MM.1S (cell line): ENCODE measurements around the gene TMUB2.
A peak's percentile ranks its signal among the peaks of the same experiment; 100 is the strongest.

Source experiments
- DNase-seq: peaks from one replicate; pipeline ENCODE4 v3.0.0-alpha.2; 2015
- H2AFZ ChIP-seq: fragments of 300-600 bp; sonication (generic); 2 replicates; pipeline ENCODE4 v1.6.0; 2016; ENCODE audit warnings: antibody characterized with exemption, low read length
- H3F3A ChIP-seq: fragments of 300-600 bp; sonication (generic); 2 replicates; pipeline ENCODE4 v1.6.1; 2016; ENCODE audit warnings: mild to moderate bottlenecking, antibody characterized with exemption, low read length, moderate library complexity, mixed read lengths; ENCODE audit not compliant: insufficient read depth
- H3K27ac ChIP-seq: fragments of 300-600 bp; sonication (generic); 2 replicates; pipeline ENCODE4 v1.5.1; 2016; ENCODE audit warnings: mild to moderate bottlenecking, low read length
- H3K27me3 ChIP-seq: fragments of 300-600 bp; sonication (generic); replicated peaks from 2 replicates; pipeline ENCODE4 v1.6.0; 2016; ENCODE audit warnings: low read length; ENCODE audit not compliant: insufficient read depth
- H3K36me3 ChIP-seq: fragments of 300-600 bp; sonication (generic); replicated peaks from 2 replicates; pipeline ENCODE4 v1.6.1; 2016; ENCODE audit warnings: mild to moderate bottlenecking, low read length, mixed read lengths; ENCODE audit not compliant: insufficient read depth
- H3K4me1 ChIP-seq: fragments of 300-600 bp; sonication (generic); 2 replicates; pipeline ENCODE4 v1.6.1; 2016; ENCODE audit warnings: low read length, mixed read lengths
- H3K4me2 ChIP-seq: fragments of 300-600 bp; sonication (generic); 2 replicates; pipeline ENCODE4 v1.6.0; 2016; ENCODE audit warnings: low read depth, low read length
- H3K4me3 ChIP-seq: fragments of 300-600 bp; sonication (generic); 2 replicates; pipeline ENCODE4 v1.5.1; 2016; ENCODE audit warnings: low read length, mixed read lengths
- H3K79me2 ChIP-seq: fragments of 300-600 bp; sonication (generic); 2 replicates; pipeline ENCODE4 v1.6.1; 2016; ENCODE audit warnings: mixed run types, low read length, mixed read lengths
- H3K9ac ChIP-seq: fragments of 300-600 bp; sonication (generic); 2 replicates; pipeline ENCODE4 v1.6.1; 2016; ENCODE audit warnings: low read length, mixed read lengths
- H3K9me2 ChIP-seq: fragments of 300-600 bp; sonication (generic); replicated peaks from 2 replicates; pipeline ENCODE4 v1.6.1; 2016; ENCODE audit warnings: mild to moderate bottlenecking, low read length, mixed read lengths; ENCODE audit not compliant: insufficient read depth
- H3K9me3 ChIP-seq: fragments of 300-600 bp; sonication (generic); replicated peaks from 2 replicates; pipeline ENCODE4 v1.6.1; 2016; ENCODE audit warnings: mild to moderate bottlenecking, low read length, mixed read lengths; ENCODE audit not compliant: insufficient read depth
- H4K20me1 ChIP-seq: fragments of 300-600 bp; sonication (generic); 2 replicates; pipeline ENCODE4 v1.6.1; 2016; ENCODE audit warnings: mild to moderate bottlenecking, low read length, moderate library complexity, mixed read lengths; ENCODE audit not compliant: insufficient read depth
- CTCF ChIP-seq: fragments of 300-600 bp; sonication (generic); IDR thresholded peaks from 2 replicates; pipeline ENCODE4 v1.5.1; 2016; ENCODE audit warnings: antibody characterized with exemption, low read length, mixed read lengths
- EZH2 ChIP-seq: fragments of 300-600 bp; sonication (generic); optimal IDR thresholded peaks from 2 replicates; pipeline ENCODE3; 2017; ENCODE audit warnings: low read depth, mild to moderate bottlenecking, antibody characterized with exemption, low read length, mixed read lengths
- EZH2phosphoT487 ChIP-seq: fragments of 300-600 bp; sonication (generic); IDR thresholded peaks from 2 replicates; pipeline ENCODE4 v1.6.1; 2018; ENCODE audit warnings: antibody characterized with exemption, low read length

The TMUB2 gene

GRCh38 chr17:44193326-44194084, 6.7 kb downstream of the TMUB2 start:
- H3K4me1 ChIP-seq, result peaks cover 6% of the 10 kb centered on the region; the same call in 1 of the 2 replicates
- H3K4me2 ChIP-seq, result no peak overlapping the region
- DNase-seq, result no peak
- no peak overlapping the region for H3K27ac ChIP-seq
- no peaks in the 10 kb centered on the region for H3K9me3 ChIP-seq
- H2AFZ ChIP-seq, result no peak overlapping the region
- H4K20me1 ChIP-seq, result no peaks in the 10 kb centered on the region
- no peak for TF ChIP-seq EZH2
- TF ChIP-seq CTCF, result no peak
- TF ChIP-seq EZH2phosphoT487, result no peak
- peaks cover 41% of the 10 kb centered on the region for H3K79me2 ChIP-seq
- H3K36me3 ChIP-seq, result no peaks in the 10 kb centered on the region; the same call in 1 of the 2 replicates
- no peak overlapping the region for H3K9ac ChIP-seq
- no peaks in the 10 kb centered on the region for H3K9me2 ChIP-seq
- peaks cover 20% of the 10 kb centered on the region for H3F3A ChIP-seq
- no peaks in the 10 kb centered on the region for H3K27me3 ChIP-seq
- no peak overlapping the region for H3K4me3 ChIP-seq

- H3F3A ChIP-seq, result peaks cover 29% of the 10 kb centered on the region
- no peak overlapping the region for H3K27ac ChIP-seq
- H3K4me3 ChIP-seq, result no peak overlapping the region
- no peak for DNase-seq
- no peaks in the 10 kb centered on the region; the same call in 1 of the 2 replicates for H3K36me3 ChIP-seq
- no peak for TF ChIP-seq EZH2
- no peak for TF ChIP-seq CTCF
- TF ChIP-seq EZH2phosphoT487, result no peak
- H3K9ac ChIP-seq, result no peak overlapping the region
- H3K27me3 ChIP-seq, result no peaks in the 10 kb centered on the region
- H3K9me3 ChIP-seq, result no peaks in the 10 kb centered on the region
- no peak overlapping the region for H2AFZ ChIP-seq
- peaks cover 45% of the 10 kb centered on the region for H3K79me2 ChIP-seq
- no peak overlapping the region for H3K4me2 ChIP-seq
- no peaks in the 10 kb centered on the region for H4K20me1 ChIP-seq
- H3K9me2 ChIP-seq, result no peaks in the 10 kb centered on the region
- peaks cover 12% of the 10 kb centered on the region for H3K4me1 ChIP-seq
Observed at GRCh38 chr17:44197107-44197506, 10.3 kb downstream of the TMUB2 start.

- peaks cover 45% of the 10 kb centered on the region for H3K79me2 ChIP-seq
- peak overlapping the region; percentile 72 for H3K27ac ChIP-seq
- TF ChIP-seq EZH2phosphoT487 (no peak), CTCF (peak; percentile 36)
- H3K36me3 ChIP-seq, result no peaks in the 10 kb centered on the region; the same call in 1 of the 2 replicates
- no peaks in the 10 kb centered on the region for H3K9me2 ChIP-seq
- peak overlapping the region; percentile 82 for H3K9ac ChIP-seq
- peak overlapping the region; percentile 89 for H3K4me2 ChIP-seq
- peaks cover 40% of the 10 kb centered on the region for H3F3A ChIP-seq
- no peaks in the 10 kb centered on the region for H4K20me1 ChIP-seq
- H3K27me3 ChIP-seq, result no peaks in the 10 kb centered on the region
- no peaks in the 10 kb centered on the region for H3K9me3 ChIP-seq
- peak overlapping the region; percentile 86 for H3K4me3 ChIP-seq
- H3K4me1 ChIP-seq, result peaks cover 12% of the 10 kb centered on the region
- peak; percentile 64 for DNase-seq
- 0 out of 2 replicates have a peak overlapping the region, but pooled peaks have one; percentile 22 for H2AFZ ChIP-seq
Observed at GRCh38 chr17:44197980-44198720, 11.4 kb downstream of the TMUB2 start.
